Peyer's patch (tissue), 4 donors: ENCODE results near the gene RNF112.

ENCODE experiments used
- CTCF ChIP-seq, 6 experiments: fragments of 450-650 bp in 4 of 6; fragments of 200-600 bp in 2 of 6; sonication (generic) in 1 of 6; IDR thresholded peaks; one replicate each; pipeline ENCODE4 v1.5.1; 2017 to 2019; ENCODE audit warnings: antibody characterized with exemption in 6 of 6, mild to moderate bottlenecking in 3 of 6, moderate library complexity in 1 of 6
- POLR2A ChIP-seq, 2 donors: fragments of 450-650 bp; IDR thresholded peaks; one replicate each; pipeline ENCODE4 v1.5.1; 2017; ENCODE audit warnings: antibody characterized with exemption in 2 of 2, mild to moderate bottlenecking in 2 of 2, moderate library complexity in 2 of 2

- TF ChIP-seq CTCF (IDR thresholded peaks at IDR 0.05) (no peak), POLR2A (IDR thresholded peaks at IDR 0.05) (no peak)
These were observed 4.3 kb downstream of the RNF112 start for GRCh38 chr17:19415311-19415710.
